Activated T-cell treated with anti-CD3 and anti-CD28 coated beads for 4 hours (primary cell): ENCODE data around the gene PIGV.

Experiments used
- DNase-seq: peaks from one replicate; pipeline ENCODE4 v3.0.0-alpha.2; 2020

Gene PIGV

GRCh38 chr1:26787706-26788514 is at the start of gene PIGV:
TSS of gene PIGV (plus strand) at chr1:26787950. CDS start at chr1:26790816, 2,866 bp downstream.
- peak; percentile 82 for DNase-seq

GRCh38 chr1:26739329-26739914 is 48.3 kb upstream of the PIGV start:
- DNase-seq, result no peak

DNA sequence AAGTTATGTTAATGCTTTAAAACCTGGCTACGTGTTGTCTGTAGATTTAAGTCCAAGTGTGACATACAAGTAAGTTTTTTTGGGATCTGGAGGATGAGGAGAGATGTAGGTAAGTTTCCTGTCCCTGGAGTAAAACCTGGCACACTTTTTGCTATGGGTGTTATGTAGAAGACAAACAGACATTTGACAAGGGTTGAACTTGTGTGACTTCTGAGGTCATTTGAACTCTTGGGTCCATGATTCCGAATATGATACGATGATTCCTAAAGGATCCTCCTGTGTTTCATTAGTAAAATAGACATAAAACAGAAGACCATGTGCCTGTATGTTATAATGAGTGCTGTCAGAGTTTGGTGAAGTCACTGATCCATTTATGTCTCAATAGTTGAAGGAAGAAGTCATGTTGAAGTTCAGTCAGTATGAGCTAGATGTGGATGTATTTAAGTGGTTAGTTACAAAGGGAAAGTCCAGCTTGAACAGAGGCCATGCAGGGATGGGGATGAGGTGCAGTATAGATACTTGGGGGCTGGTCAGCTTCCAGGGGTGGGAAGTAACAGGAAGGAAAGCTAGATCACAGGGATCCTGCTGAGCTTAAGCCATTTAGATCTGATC is 47.6 kb upstream of the PIGV start:
- no peak for DNase-seq

DNA sequence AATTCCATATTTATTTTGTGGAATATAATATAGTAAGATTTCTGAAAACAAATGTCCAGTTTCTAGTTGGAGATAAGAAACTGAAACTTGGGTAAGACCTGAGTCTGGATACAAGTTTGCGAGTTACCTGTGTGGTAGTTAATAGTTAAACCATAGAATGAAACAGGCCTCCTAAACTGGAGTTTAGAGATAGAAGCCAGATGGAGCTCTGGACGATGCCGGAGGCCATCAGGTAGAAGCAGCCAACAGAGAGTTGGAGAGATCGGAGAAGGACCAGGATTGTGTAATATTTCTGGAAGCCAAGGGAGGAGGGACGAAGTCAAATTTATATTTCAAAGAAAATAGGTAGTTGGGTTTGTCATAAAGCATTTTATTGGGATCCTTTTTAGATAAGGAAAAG is 46.8 kb upstream of the PIGV start:
- DNase-seq, result no peak

- DNase-seq, result no peak
These were observed 44.2 kb upstream of the PIGV start for GRCh38 chr1:26743426-26744059.

DNA sequence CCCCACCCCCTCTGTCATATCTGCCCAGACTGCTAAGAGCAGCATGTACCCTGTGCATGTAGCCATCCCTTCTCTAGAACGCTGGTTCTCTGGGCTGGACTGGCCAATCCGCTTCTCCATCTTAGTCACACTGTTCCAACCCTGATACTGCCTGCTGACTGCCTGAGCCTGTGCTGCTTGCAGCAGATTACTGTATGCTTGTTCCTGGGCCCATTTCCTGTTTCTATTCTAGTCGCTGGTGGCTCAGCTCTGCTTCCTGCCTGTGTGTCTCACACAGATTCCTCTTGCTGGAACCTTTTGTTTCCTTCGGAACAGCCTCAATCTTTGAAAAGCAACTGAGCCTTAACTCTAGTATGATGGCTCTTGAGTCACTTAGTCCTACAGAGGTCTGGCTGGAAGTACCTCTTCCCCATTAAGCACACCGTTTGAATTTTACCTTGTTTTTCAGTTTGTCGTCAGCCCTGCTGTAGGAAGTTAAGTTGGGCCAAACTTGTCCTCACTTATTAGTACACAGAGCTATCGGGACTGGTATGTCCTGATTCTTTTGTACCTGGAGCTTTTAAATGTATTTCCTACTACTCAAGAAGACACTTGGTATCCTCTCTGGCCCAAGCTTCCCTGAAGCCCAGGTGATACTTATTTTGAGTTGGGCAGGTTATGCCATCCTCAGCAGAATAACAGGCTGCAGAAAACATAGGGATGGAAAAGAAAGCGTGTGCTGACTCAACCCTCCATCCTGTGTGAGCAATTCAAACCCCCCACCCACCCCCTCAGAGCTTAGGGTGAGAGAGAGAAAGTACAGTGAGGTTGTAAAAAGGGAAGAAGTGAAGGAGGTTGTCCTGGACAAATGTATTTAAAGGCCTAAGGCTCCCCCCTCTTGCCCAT is 43.4 kb upstream of the PIGV start:
- DNase-seq, result peak; percentile 73

DNA sequence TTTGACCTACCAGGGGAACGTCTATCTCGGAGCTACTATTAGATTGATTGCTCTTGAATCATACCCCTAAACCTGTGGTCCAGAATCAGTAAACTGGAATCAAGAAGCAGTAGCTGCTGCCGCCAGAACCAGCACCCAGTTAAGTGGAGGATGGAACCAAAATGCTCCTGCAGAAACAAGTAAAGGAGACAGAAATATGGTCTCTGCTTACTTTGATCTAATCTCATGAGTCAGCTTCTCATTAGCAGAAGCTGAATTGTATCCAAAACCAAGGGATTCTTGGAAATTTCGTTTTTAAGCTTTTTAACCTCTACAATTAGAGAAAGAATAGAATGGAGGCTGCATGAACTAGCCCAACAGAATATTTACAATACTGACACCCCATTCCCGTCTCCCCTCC is 42.6 kb upstream of the PIGV start:
- no peak for DNase-seq

GRCh38 chr1:26747048-26747447 is 40.7 kb upstream of the PIGV start:
- no peak for DNase-seq

GRCh38 chr1:26748351-26748750 is 39.4 kb upstream of the PIGV start:
- DNase-seq, result no peak

DNA sequence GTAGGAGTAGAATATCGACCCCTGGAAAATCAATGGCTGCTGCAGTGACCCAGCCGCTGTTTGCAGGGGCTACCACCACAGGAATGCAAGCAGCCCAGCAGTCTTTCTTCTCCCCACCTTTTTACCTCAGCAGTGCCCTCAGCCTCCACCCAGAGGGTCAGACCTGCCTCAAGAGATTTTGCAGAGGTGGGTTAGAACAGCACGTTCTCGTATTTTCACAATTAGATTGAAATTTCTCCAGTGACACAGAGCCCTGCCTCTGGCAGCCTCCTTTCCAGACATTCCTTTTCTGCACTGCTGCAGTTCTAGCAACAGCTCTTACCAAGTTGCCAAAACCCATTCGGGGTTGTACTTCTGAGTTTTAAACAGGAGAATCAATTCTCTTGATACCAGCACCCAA is 38.3 kb upstream of the PIGV start:
- DNase-seq, result no peak

GRCh38 chr1:26750428-26750827 is 37.3 kb upstream of the PIGV start:
- DNase-seq, result no peak

GRCh38 chr1:26752519-26752918 is 35.2 kb upstream of the PIGV start:
- DNase-seq, result no peak

GRCh38 chr1:26754086-26754874 is 33.5 kb upstream of the PIGV start:
- no peak for DNase-seq

DNA sequence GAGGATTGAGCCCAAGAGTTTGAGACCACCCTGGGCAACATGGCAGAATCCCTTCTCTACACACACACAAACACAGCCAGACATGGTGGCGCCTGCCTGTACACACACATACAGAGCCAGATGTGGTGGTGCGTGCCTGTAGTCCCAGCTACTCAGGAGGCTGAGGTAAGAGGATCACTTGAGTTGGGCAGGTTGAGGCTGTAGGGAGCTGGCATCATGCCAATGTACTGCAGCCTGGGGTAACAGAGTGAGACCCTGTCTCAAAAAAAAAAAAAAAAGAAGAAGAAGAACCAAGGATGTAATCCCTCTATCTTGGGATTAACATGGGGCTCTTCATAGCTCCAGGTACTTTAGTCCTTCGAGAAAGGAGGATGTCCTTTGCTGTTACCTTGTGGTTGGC is 29.4 kb upstream of the PIGV start:
- no peak for DNase-seq

GRCh38 chr1:26759531-26759930 is 28.2 kb upstream of the PIGV start:
- DNase-seq, result no peak

GRCh38 chr1:26761217-26761616 is 26.5 kb upstream of the PIGV start:
- no peak for DNase-seq

DNA sequence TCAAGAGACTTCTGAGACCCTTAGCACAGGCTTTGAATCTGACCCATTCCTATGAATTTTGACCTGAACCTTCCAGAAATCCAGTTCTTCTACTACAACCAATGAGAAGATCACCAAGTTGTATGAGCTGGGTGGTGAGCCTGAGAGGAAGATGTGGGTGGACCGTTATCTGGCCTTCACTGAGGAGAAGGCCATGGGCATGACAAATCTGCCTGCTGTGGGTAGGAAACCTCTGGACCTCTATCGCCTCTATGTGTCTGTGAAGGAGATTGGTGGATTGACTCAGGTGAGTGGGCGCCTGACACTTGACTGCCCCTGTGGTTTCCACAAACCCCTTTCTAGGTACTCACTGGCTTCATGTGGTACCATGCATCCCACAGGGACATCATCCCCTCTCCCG is 20.0 kb upstream of the PIGV start:
- no peak for DNase-seq

DNA sequence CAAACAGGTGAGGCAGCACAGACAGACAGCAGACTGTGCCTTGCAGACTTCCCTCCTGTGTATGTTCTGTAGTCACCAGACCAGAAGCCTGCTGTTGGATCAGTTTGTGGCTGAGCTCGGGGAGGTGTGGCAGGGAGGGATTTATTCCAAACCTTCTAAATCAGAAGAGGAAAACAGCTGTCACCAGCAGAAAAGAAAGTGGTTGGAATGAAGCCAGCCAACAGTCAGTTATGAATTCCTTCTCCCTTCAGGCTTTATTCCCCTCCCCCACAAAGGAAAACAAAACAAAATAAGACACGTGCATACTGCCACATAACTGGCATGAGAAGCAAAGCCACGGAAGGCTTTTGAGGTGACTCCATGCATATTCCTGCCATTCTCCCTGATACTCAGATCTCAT is 19.0 kb upstream of the PIGV start:
- DNase-seq, result no peak

- DNase-seq, result no peak
These were observed 16.5 kb upstream of the PIGV start for GRCh38 chr1:26771285-26771642.

DNA sequence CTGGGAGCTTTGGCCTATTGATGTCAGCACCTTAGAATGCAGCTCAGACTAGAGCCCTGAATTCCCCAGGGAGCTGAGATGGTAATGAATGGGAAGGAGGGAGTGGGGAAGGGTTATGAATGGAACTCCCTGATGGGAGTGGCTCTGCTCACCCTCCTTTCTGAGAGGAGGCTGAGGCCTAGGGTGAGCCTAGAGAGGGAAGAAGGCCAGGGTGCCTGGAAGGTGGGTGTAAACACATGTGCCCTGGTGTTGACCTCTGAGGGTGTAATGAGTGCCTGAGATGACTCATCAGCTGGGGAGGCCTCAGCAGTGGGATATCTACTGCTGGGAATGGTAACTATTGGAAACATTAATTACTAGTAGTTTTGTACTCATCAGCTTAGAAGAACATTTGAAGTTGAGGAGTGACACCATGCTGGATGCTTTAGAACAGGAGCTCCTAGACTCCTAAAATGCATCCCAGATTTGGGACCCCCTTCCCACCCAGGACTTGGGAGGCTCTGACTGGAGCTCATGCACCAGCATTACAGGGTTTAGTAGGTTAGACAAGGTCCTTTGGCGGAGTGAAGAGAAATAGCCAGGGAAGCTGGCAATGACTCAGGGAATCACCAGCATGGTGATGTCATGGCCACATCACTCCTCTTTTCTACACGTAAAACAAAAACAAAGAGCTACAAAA is 16.0 kb upstream of the PIGV start:
- no peak for DNase-seq

GRCh38 chr1:26772687-26773086 is 15.1 kb upstream of the PIGV start:
- no peak for DNase-seq
